NCI-H524 treated with DMSO at 0.1 percent for 48 hours (cell line): ENCODE results near the gene ZNF837.

Experiments used
- DNase-seq: peaks from one replicate; lab custom pipeline; 2025; lab: John Stamatoyannopoulos, UW

Gene ZNF837

GRCh38 chr19:58368561-58369360, 12.1 kb downstream of the ZNF837 start:
- no peak for DNase-seq

DNA sequence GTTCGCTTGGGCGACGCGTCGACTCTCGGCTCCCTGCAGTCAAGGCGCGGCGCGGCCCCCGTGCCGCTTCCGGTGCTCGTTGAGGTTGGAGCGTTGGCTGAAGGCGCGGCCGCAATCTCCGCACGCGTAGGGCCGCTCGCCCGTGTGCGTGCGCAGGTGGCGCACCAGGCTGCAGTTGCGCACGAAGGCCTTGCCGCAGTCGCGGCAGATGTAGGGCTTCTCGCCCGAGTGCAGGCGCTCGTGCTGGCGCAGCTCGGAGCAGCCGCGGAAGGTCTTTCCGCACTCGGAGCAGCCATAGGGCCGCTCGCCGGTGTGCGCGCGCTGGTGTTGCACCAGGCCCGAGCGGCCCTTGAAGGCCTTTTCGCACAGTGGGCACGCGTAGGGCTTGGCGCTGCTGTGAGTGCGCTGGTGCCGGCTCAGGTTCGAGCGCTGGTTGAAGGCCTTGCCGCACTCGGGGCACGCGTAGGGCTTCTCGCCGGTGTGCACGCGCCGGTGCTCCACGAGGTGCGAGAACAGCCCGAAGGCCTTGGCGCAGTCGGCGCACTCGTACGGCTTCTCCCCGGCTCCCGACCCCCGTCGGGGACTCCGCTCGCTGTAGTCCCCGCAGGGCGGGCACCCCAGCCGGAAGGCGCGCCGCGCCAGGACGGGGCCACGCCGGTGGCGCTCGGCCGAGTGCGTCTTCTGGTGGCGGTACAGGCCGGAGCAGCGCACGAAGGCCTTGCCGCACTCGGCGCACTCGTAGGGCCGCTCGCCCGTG, 13.0 kb downstream of the ZNF837 start:
- no peak for DNase-seq

DNA sequence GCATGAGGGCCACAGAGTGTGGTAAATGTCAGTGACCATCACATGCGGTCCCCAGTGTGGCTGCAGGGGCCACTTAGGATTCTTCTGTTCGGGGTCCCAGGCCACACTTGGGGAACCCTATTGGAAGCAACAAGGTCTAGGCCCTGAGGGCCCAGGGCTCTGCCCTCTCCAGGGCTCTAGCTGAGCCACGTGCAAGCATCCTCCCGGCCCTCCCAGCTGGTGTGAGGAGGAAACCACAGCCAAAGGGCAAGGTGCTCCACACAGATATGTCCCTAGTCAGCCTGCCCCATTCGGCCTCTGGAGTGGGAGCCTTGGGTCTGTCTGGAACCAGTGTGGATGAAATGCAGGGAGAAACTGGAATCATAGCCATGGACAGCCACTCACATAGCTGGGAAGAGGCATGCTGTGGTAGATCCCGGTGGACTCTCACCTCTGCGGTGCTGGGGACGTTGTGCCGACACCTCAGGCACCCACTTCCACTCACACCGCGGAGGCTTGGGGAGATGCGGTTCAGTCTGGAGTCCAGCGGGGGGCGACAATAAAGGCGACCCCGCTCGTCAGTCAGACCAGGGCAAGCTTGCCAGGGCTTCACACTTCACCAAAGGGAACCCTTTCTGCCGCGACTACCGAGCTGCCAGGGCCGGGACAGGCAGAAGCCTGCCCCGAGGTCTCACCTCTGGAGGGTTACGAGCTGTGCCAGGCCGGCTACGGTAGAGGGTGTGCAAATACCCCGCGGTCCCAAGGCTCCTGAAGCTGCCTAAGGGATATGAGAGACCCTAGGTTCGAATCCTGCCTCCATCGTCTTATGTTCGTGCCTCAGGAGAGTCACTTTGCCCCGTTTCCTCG, 14.0 kb downstream of the ZNF837 start:
- no peak for DNase-seq

DNA sequence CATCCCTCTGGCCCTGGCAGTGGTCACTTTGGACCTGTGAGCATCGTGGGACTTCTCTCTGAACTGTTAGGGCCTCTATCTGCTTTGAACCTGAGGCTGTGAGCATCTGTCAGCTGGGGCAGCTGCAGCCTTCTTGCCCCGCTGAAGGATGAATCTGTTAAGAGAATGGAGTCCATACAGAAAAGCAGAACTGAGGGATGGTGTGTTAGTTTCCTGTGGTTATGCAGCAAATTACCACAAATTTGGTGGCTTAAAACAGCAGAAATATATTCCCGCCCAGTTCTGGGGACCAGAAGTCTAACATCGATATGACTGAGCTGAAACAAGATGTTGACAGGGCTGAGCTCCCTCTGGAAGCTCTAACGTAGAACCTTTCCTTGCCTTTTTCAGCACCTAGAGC, 16.7 kb downstream of the ZNF837 start:
- no peak for DNase-seq

GRCh38 chr19:58362272-58362994, 18.4 kb downstream of the ZNF837 start, which contains the start of gene ZNF497:
Gene ZNF497, minus strand, starts transcription at chr19:58362751. Its CDS starts 5,116 bp downstream, at chr19:58357635.
- DNase-seq: peak; percentile 59

- no peak for DNase-seq
Observed at GRCh38 chr19:58361900-58362271, 18.9 kb downstream of the ZNF837 start.

GRCh38 chr19:58357481-58358145, 23.2 kb downstream of the ZNF837 start:
- DNase-seq: no peak

- DNase-seq: no peak
Observed at GRCh38 chr19:58356766-58357480, 23.9 kb downstream of the ZNF837 start.

DNA sequence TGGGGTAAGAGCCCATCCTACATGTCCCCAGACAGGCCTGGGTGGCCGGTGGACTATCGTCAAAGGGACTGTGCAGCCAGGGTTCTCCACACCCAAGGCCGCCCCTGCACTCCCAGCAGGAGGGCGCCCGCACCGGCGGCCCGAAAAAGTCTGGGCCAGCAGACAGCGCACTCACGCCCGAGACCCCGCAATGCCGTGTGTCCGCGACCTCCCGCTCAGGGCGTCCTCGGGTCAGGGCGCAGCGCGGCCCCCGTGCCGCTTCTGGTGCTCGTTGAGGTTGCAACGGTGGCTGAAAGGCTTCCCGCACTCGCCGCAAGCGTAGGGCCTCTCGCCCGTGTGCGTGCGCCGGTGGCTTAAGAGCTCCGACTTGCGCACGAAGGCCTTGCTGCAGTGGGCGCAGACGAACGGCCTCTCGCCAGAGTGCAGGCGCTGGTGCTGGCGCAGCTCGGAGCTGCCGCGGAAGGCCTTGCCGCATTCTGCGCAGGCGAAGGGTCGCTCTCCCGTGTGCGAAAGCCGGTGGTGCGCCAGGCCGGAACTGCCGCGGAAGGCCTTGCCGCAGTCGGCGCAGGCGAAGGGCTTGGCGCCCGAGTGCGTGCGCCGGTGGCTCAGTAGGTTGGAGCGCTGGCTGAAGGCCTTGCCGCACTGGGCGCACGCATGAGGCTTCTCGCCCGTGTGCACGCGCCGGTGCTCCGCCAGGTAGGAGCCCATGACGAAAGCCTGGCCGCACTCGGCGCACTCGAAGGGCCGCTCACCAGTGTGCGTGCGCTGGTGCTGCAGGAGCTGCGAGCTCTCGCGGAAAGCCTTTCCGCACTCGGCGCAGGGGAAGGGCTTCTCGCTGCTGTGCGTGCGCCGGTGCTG, 24.7 kb downstream of the ZNF837 start:
- no peak for DNase-seq

DNA sequence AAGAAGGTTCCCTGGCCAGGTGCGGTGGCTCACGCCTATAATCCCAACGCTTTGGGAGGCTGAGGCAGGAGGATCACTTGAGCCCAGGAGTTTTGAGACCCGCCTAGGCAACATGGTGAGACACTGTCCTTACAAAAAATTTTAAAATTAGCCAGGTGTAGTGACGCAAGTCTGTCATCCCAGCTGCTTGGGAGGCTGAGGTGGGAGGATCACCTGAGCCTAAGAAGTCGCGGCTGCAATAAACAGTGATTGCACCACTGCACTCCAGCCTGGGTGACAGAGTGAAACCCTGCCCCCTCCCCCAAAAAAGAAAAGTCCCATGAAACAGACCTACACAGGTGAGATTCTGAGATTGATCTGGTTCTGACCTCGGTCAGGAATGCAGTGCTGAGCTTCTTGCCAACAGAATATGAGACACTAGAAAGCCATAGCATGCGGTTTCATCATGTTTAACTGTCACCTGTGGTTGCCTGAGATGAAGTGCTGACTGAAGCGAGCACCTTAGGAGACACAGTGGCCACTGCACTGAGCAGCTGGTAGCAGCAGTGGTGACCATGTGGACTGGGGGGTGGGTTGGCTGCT, 25.5 kb downstream of the ZNF837 start:
- DNase-seq: no peak

GRCh38 chr19:58354478-58355030, 26.3 kb downstream of the ZNF837 start:
- no peak for DNase-seq

DNA sequence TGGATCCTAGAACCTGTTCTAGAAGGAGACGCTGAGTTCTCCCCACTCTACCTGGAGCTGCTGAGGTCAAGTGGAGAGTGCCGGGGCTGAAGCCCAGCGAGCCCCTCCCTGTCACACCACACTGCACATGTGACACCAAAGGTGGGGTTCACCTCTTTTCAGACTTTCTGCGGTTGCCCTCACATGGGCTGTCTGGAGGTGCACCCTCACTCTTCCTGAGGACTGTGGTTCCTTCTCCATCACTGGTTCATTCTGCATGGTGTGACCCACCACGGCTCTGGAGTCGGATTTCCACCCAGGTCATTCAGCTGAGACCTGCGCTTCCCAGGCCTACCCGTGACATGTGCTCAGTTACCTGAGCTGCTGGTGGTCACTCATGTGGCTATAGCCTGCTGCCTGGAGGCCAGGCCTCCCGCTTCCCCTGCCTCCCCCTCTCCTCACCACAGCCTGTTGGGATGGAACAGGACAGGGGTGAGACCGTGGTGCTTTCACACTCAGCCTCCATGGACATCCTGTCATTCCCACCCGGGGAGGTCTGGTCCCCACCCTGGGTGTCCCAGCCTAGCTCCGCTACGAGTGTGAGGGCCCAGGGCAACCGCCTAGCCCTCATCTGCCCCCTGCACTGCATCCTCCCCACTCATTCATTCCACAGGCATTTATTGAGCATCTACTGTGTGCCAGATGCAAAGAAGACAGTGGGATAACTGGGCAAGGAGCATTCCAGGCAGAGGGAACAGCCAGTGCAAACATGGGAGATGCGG, 26.9 kb downstream of the ZNF837 start:
- no peak for DNase-seq

- no peak for DNase-seq
Observed at GRCh38 chr19:58352760-58353671, 27.8 kb downstream of the ZNF837 start, which contains the start of gene A1BG. Gene A1BG, minus strand, starts transcription at chr19:58353492. Its CDS starts 55 bp downstream, at chr19:58353437.

- no peak for DNase-seq
Observed at GRCh38 chr19:58351990-58352755, 28.7 kb downstream of the ZNF837 start.

DNA sequence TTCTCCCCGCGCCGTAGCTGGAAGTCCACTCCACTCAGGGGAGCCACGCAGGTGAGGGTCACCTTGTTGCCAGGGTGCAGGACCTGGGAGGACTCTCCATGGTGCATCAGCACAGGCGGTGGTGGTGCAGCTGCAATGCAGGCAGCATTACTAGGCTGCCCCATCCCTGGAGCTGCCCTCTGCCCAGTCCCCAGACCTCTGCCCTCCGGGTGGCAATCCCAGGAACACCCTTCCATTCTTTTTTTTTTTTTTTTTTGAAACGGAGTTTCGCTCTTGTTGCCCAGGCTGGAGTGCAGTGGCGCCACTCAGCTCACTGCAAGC, 29.3 kb downstream of the ZNF837 start:
- DNase-seq: no peak

DNA sequence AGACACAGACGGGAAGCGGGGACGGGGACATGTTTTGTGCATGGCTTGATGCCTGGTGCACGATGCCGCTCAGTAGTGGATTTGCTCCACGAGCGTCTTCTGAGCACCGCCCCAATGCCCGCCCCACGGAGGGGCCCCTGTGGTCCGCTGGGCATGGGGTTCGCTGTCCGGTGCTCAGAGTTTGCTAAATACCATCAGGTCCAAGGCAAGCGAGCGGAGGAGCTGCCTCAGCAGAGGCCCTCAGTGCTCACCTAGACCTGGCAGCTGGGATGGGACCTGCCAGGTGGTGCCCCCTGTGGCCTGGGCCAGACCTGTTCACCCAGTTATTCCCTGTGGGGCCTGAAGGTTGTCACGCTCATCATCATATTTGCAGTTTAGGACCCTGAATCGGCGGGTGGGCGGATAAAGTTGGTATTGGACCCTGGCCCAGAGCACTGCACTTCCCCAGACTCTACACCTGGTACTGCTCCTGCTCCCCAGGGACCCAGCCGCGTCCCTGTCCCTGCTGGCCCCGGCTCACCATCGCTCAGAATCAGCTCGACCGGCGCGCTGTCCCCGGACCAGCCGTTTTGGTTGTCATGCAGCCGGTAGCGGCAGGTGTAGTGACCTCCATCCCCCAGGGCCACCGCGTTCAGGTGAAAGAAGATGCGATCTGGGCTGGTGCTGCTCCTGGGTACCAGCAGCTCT, 29.8 kb downstream of the ZNF837 start:
- DNase-seq: no peak
